HepG2 (cell line): ENCODE data around the gene CCDC116. TPM values are rescaled to one million over a fixed set of nuclear protein-coding genes. Genes with fewer than 3 reads are reported as not detected.
A peak's percentile ranks its signal among the peaks of the same experiment; 100 is the strongest.

ENCODE experiments used
- ATAC-seq: fragments of 200-7000 bp; cut with Tn5 transposase; 3 replicates; pipeline ENCODE4 v1.9.1; 2020; ENCODE audit warnings: mild to moderate bottlenecking, moderate library complexity
- BruUV-seq: library from RNA; stranded (reverse); fragments of 400-500 nt; replicated peaks from 2 replicates; lab custom pipeline; 2021; lab: Mats Ljungman, UMichigan
- CTCF ChIA-PET: fragments of 300-600 bp; formaldehyde crosslinking; extraction: SDS; loops from one replicate; lab custom pipeline; 2021; ENCODE audit warnings: low total read pairs, inconsistent platforms, low intra/inter-chr PET ratio; lab: Yijun Ruan, JAX
- POLR2A ChIA-PET: fragments of 350-600 bp; sonication (Branson Sonifier 250); formaldehyde crosslinking; loops from one replicate; lab custom pipeline; 2020; ENCODE audit warnings: antibody characterized with exemption, inconsistent platforms; lab: Yijun Ruan, JAX
- DNase-seq: peaks from one replicate; pipeline ENCODE4 v3.0.0-alpha.2; 2015; ENCODE audit warnings: low spot score
- FAIRE-seq: peaks from 3 replicates; lab custom pipeline; 2011; peaks lifted over from hg19 to GRCh38; lab: Jason Lieb, UNC
- H2AFZ ChIP-seq: one replicate; pipeline ENCODE4 v1.6.1; 2011; ENCODE audit warnings: low read length, inconsistent platforms
- H3K27ac ChIP-seq: fragments of 300-600 bp; 3 replicates; pipeline ENCODE4 v1.8.0; 2011; ENCODE audit warnings: mixed run types, mild to moderate bottlenecking, mixed read lengths, low read length, inconsistent platforms; ENCODE audit not compliant: insufficient read depth; ENCODE audit errors: extremely low read length
- H3K27me3 ChIP-seq, 2 experiments: fragments of 200-600 bp in 1 of 2; 2 replicates in 1 of 2; 3 replicates in 1 of 2; pipeline versions ENCODE4 v1.6.0 to v1.8.0; 2011; ENCODE audit warnings: low read length in 2 of 2, mild to moderate bottlenecking in 2 of 2, moderate library complexity in 2 of 2, inconsistent platforms in 1 of 2; ENCODE audit not compliant: insufficient read depth in 2 of 2, control insufficient read depth in 1 of 2
- H3K36me3 ChIP-seq, 2 experiments: fragments of 200-600 bp in 1 of 2; replicated peaks in 1 of 2; 2 replicates in 1 of 2; 3 replicates in 1 of 2; pipeline versions ENCODE4 v1.5.1 to v1.8.0; 2011; ENCODE audit warnings: low read length in 2 of 2, inconsistent platforms in 1 of 2; ENCODE audit not compliant: insufficient read depth in 2 of 2, control insufficient read depth in 1 of 2
- H3K4me1 ChIP-seq: 2 replicates; pipeline ENCODE4 v1.5.1; 2012; ENCODE audit warnings: low read length, inconsistent platforms; ENCODE audit not compliant: insufficient read depth
- H3K4me2 ChIP-seq: 2 replicates; pipeline ENCODE4 v1.6.0; 2011; ENCODE audit warnings: low read depth, low read length, inconsistent platforms
- H3K4me3 ChIP-seq, 3 experiments: fragments of 200-600 bp in 1 of 3; sonication (generic), shearing (Covaris generic) in 1 of 3; replicated peaks in 1 of 3; 2 replicates each; pipeline ENCODE4 v1.5.1; 2011 to 2016; ENCODE audit warnings: low read length in 3 of 3, inconsistent platforms in 2 of 3, low read depth in 2 of 3, mild to moderate bottlenecking in 2 of 3, control low read depth in 1 of 3, mixed read lengths in 1 of 3; ENCODE audit not compliant: insufficient read depth in 1 of 3
- H3K79me2 ChIP-seq: one replicate; pipeline ENCODE4 v1.6.1; 2011; ENCODE audit warnings: low read length, inconsistent platforms; ENCODE audit not compliant: insufficient read depth
- H3K9ac ChIP-seq: 2 replicates; pipeline ENCODE4 v1.6.0; 2011; ENCODE audit warnings: mild to moderate bottlenecking, low read depth, low read length, inconsistent platforms; ENCODE audit not compliant: insufficient read depth
- H3K9me3 ChIP-seq: 2 replicates; pipeline ENCODE4 v1.5.1; 2012; ENCODE audit warnings: mild to moderate bottlenecking, low read length
- H4K20me1 ChIP-seq: 2 replicates; pipeline ENCODE4 v1.6.0; 2011; ENCODE audit warnings: inconsistent platforms, mild to moderate bottlenecking, low read length, moderate library complexity; ENCODE audit not compliant: insufficient read depth
- GZF1 ChIP-seq: sonication (generic); formaldehyde crosslinking; IDR thresholded peaks from 2 replicates; pipeline ENCODE4 v1.5.1; 2020; ENCODE audit warnings: mild to moderate bottlenecking, missing genetic modification reagents
- ZBTB38 ChIP-seq: sonication (generic); formaldehyde crosslinking; IDR thresholded peaks from 2 replicates; pipeline ENCODE4 v1.5.1; 2020; ENCODE audit warnings: mild to moderate bottlenecking, missing genetic modification reagents
- WGBS: methylation state at CpG from one replicate; pipeline ENCODE4 v1.1.6; 2017; ENCODE audit warnings: low lambda C conversion rate; 5-methylcytosine and 5-hydroxymethylcytosine counted together
- in situ Hi-C: cut with HindIII; loops from 2 replicates; pipeline ENCODE4 v1.10.0; 2017; ENCODE audit warnings: low pct_unique_long_range_greater_than_20kb; ENCODE audit not compliant: extremely low pct_ligation_motif_present
- intact Hi-C: fragments of 100-400 bp; cut with micrococcal nuclease; formaldehyde crosslinking; loops from one replicate; pipeline ENCODE4 v1.10.0; 2022; ENCODE audit not compliant: unreplicated experiment
- polyA plus RNA-seq, 8 experiments: library from polyadenylated mRNA; depleted of rRNA in 3 of 8; stranded (reverse) in 7 of 8; unstranded in 1 of 8; fragments of >200 nt; fragmentation: Illumina TruSeq in 4 of 8; extraction: Trizol in 4 of 8; gene quantifications; 2 replicates each; pipeline versions ENCODE4 v1.2.1 to v1.2.3, GENCODE V29; 2011 to 2016; ENCODE audit warnings: low read depth in 4 of 8, missing spikeins in 1 of 8, mixed read lengths in 1 of 8; ENCODE audit not compliant: insufficient read depth in 1 of 8
- total RNA-seq, 5 experiments: library from RNA; depleted of rRNA; stranded (reverse); fragments of >200 nt; fragmentation: Illumina TruSeq; extraction: Trizol; gene quantifications; 2 replicates each; pipeline ENCODE4 v1.2.3, GENCODE V29; 2016; ENCODE audit warnings: low read depth in 1 of 5
- TF ChIP-seq, protein P1 (sequence below): sonication (generic); formaldehyde crosslinking; IDR thresholded peaks from 2 replicates; pipeline ENCODE4 v1.5.1; 2020; ENCODE audit warnings: mild to moderate bottlenecking, missing genetic modification reagents, moderate library complexity

CCDC116 gene
- total and polyA plus RNA-seq, 2 of the 13 experiments (the other 11 are each of a cell fraction or from before 2014, with no cell fraction given), result 0.15 to 0.33 TPM

GRCh38 chr22:21632931-21633330 is 371 bp downstream of the CCDC116 start:
- intact Hi-C loops, result no loop called here
- ATAC-seq, result no peak
- no peaks in the 10 kb centered on the region for H3K9me3 ChIP-seq
- H3K36me3 ChIP-seq, result peaks cover 2 to 7% of the 10 kb centered on the region in 2 experiments; a peak in 2 of 5 replicates
- no peak overlapping the region for H3K9ac ChIP-seq
- in situ Hi-C loops, result no loop called here
- H4K20me1 ChIP-seq, result no peaks in the 10 kb centered on the region
- H3K27ac ChIP-seq, result no peak overlapping the region
- ChIA-PET POLR2A (interaction anchor here (0.9 to 2.1 kb wide), 3 partner anchors 9 to 33 kb away, joined by 4 to 34 read pairs (median 9); partner anchors contain the start of genes PPIL2 and SDF2L1), CTCF (no interaction called here)
- no peak overlapping the region for H2AFZ ChIP-seq
- peaks cover 60% of the 10 kb centered on the region for H3K4me1 ChIP-seq
- 0 out of 2 replicates have a peak overlapping the region, but pooled peaks have one; percentile 18 for H3K4me2 ChIP-seq
- no peak for DNase-seq
- peaks cover 16% of the 10 kb centered on the region for H3K79me2 ChIP-seq
- H3K4me3 ChIP-seq, result no peak overlapping the region
- FAIRE-seq, result no peak
- BruUV-seq, result no TSS peak
- 96% methylated on average over 6 of the region's 18 CpGs for whole genome bisulfite sequencing
- TF ChIP-seq ZBTB38 (CRISPR knock-in tag) (peak; percentile 5; the same call in 1 of the 2 replicates), GZF1 (CRISPR knock-in tag) (no peak)
- TF ChIP-seq, protein P1, sequence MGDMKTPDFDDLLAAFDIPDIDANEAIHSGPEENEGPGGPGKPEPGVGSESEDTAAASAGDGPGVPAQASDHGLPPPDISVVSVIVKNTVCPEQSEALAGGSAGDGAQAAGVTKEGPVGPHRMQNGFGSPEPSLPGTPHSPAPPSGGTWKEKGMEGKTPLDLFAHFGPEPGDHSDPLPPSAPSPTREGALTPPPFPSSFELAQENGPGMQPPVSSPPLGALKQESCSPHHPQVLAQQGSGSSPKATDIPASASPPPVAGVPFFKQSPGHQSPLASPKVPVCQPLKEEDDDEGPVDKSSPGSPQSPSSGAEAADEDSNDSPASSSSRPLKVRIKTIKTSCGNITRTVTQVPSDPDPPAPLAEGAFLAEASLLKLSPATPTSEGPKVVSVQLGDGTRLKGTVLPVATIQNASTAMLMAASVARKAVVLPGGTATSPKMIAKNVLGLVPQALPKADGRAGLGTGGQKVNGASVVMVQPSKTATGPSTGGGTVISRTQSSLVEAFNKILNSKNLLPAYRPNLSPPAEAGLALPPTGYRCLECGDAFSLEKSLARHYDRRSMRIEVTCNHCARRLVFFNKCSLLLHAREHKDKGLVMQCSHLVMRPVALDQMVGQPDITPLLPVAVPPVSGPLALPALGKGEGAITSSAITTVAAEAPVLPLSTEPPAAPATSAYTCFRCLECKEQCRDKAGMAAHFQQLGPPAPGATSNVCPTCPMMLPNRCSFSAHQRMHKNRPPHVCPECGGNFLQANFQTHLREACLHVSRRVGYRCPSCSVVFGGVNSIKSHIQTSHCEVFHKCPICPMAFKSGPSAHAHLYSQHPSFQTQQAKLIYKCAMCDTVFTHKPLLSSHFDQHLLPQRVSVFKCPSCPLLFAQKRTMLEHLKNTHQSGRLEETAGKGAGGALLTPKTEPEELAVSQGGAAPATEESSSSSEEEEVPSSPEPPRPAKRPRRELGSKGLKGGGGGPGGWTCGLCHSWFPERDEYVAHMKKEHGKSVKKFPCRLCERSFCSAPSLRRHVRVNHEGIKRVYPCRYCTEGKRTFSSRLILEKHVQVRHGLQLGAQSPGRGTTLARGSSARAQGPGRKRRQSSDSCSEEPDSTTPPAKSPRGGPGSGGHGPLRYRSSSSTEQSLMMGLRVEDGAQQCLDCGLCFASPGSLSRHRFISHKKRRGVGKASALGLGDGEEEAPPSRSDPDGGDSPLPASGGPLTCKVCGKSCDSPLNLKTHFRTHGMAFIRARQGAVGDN (CRISPR knock-in tag), result peak; percentile 4; the same call in 1 of the 2 replicates
- H3K27me3 ChIP-seq, result peaks cover 0 to 4% of the 10 kb centered on the region in 2 experiments; a peak in 2 of 5 replicates
